Measurements from ENCODE around the gene IFI6. TPM values are rescaled to one million over a fixed set of nuclear protein-coding genes. Genes with fewer than 3 reads are reported as not detected.

IFI6 gene
- polyA plus RNA-seq, 3 donors = 69.9 to 276 (median 276) TPM

DNA sequence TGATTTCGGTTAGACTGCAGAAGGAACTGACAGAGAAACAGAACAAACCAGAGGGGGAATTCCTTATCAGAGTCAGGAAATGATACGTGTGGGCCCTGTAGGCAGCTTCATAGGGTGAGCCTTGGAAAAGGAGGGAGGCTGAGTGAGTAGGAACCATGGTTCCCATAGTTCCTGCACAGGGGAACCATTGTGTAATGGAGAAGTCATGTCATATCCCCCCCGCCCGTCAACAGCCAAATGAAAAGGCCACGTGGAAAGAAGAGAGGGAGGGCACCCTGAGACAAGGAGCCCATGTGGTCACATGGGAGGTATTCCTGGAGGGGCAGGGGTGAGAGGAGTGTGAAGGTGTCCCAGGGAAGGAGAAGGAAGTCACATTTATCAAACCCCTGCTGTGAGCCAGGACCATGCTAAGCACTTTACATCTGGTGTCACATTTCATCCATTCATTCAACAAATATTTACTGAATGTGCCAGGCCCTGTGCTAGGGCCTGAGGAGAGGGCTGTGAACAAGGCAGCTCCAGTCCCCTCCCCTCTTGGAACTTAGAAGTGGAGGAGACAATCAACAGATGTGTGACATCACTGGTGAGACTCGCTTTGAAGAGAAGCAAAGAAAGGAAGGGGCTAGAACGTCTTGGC is 21.3 kb downstream of the IFI6 start:
- H3K4me3 Mint-ChIP-seq = peak overlapping the region in 1 of 2 donors; percentile 59
- no peaks in the 10 kb centered on the region for H3K9me3 Mint-ChIP-seq
- Histone ChIP-seq H3K36me3 (replicated peaks in 1 of 2; ENCODE audit: control insufficient read depth in 1 of 2, insufficient read depth in 2 of 2, low read length in 2 of 2) (no peaks in the 10 kb centered on the region), H2AFZ (ENCODE audit: insufficient read depth, low read depth, low read length, poor library complexity, severe bottlenecking) (no peak overlapping the region), H3K9ac (ENCODE audit: insufficient read depth, low read length, poor library complexity, severe bottlenecking) (no peak overlapping the region), H4K20me1 (ENCODE audit: insufficient read depth, low read length) (no peaks in the 10 kb centered on the region), H3K27ac (ENCODE audit: low read depth in 1 of 2, low read length in 2 of 2) (peak overlapping the region; percentile 65 to 83), H3K9me3 (replicated peaks in 1 of 2; ENCODE audit: control insufficient read depth in 1 of 2, insufficient read depth in 1 of 2, low read length in 2 of 2) (no peaks in the 10 kb centered on the region), H3K27me3 (ENCODE audit: control insufficient read depth in 2 of 2, insufficient read depth in 2 of 2, low read length in 2 of 2) (no peaks in the 10 kb centered on the region), H3K4me3 (replicated peaks in 1 of 3; ENCODE audit: low read depth in 2 of 3, low read length in 3 of 3) (no peak overlapping the region), H3K4me1 (ENCODE audit: control insufficient read depth in 1 of 2, insufficient read depth in 2 of 2, low read length in 2 of 2) (peaks cover 36 to 53% of the 10 kb centered on the region in 2 donors), H3K4me2 (replicated peaks; ENCODE audit: extremely low read depth, low read length, poor library complexity, severe bottlenecking) (peak overlapping the region; percentile 20), H3K79me2 (ENCODE audit: insufficient read depth, low read length) (no peaks in the 10 kb centered on the region)
- TF ChIP-seq, protein P1, sequence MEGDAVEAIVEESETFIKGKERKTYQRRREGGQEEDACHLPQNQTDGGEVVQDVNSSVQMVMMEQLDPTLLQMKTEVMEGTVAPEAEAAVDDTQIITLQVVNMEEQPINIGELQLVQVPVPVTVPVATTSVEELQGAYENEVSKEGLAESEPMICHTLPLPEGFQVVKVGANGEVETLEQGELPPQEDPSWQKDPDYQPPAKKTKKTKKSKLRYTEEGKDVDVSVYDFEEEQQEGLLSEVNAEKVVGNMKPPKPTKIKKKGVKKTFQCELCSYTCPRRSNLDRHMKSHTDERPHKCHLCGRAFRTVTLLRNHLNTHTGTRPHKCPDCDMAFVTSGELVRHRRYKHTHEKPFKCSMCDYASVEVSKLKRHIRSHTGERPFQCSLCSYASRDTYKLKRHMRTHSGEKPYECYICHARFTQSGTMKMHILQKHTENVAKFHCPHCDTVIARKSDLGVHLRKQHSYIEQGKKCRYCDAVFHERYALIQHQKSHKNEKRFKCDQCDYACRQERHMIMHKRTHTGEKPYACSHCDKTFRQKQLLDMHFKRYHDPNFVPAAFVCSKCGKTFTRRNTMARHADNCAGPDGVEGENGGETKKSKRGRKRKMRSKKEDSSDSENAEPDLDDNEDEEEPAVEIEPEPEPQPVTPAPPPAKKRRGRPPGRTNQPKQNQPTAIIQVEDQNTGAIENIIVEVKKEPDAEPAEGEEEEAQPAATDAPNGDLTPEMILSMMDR (IDR thresholded peaks at IDR 0.05) = no peak
- H3K4me1 Mint-ChIP-seq = peaks cover 46% of the 10 kb centered on the region
- intact Hi-C loops (cut with micrococcal nuclease) = no loop called here
- H3K27ac Mint-ChIP-seq = peak overlapping the region; percentile 85 to 97 (median 91)
- WGBS (ENCODE audit: insufficient coverage) = 26% methylated on average over 4 of the region's 7 CpGs
- H3K27me3 Mint-ChIP-seq (ENCODE audit: low read depth in 3 of 3) = peaks cover 0 to 7% (median 3%) of the 10 kb centered on the region in 3 donors
- DNase-seq = peak; percentile 82 to 97 (median 85)
- peaks cover 0 to 2% of the 10 kb centered on the region in 2 donors for H3K36me3 Mint-ChIP-seq

DNA sequence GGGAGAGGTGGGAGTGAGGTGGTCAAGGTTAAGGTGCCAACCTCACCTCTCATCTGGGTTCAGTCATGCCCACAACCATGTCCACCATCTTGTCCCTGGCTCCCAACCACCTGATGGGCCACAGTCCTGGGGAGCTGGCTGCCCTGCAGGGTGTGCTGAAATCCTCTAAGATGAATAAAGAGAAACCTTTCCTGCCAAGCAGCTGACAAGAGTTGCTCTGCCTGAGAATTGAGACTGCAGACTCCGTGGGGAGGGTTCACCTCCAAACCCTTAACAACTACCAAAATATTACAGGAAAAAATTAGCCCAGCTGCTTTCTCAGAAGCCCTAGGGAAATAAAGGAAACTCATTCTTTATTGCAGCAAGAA is 21.8 kb downstream of the IFI6 start:
- H3K36me3 ChIP-seq (replicated peaks in 1 of 2; ENCODE audit: control insufficient read depth in 1 of 2, insufficient read depth in 2 of 2, low read length in 2 of 2) = no peaks in the 10 kb centered on the region
- no peaks in the 10 kb centered on the region for H3K79me2 ChIP-seq (ENCODE audit: insufficient read depth, low read length)
- H3K27ac ChIP-seq (ENCODE audit: low read depth in 1 of 2, low read length in 2 of 2) = peak overlapping the region; percentile 62 to 83
- H3K27me3 Mint-ChIP-seq (ENCODE audit: low read depth in 3 of 3) = peaks cover 0 to 5% (median 3%) of the 10 kb centered on the region in 3 donors
- intact Hi-C loops (cut with micrococcal nuclease) = no loop called here
- no peak overlapping the region for H2AFZ ChIP-seq (ENCODE audit: insufficient read depth, low read depth, low read length, poor library complexity, severe bottlenecking)
- no peaks in the 10 kb centered on the region for H3K9me3 Mint-ChIP-seq
- H3K4me3 Mint-ChIP-seq = peak overlapping the region in 1 of 2 donors; percentile 30
- H3K9me3 ChIP-seq (replicated peaks in 1 of 2; ENCODE audit: control insufficient read depth in 1 of 2, insufficient read depth in 1 of 2, low read length in 2 of 2) = no peaks in the 10 kb centered on the region
- H3K4me2 ChIP-seq (replicated peaks; ENCODE audit: extremely low read depth, low read length, poor library complexity, severe bottlenecking) = peak overlapping the region; percentile 20
- H3K27me3 ChIP-seq (ENCODE audit: control insufficient read depth in 2 of 2, insufficient read depth in 2 of 2, low read length in 2 of 2) = no peaks in the 10 kb centered on the region
- TF ChIP-seq, protein P1 (IDR thresholded peaks at IDR 0.05) = no peak
- H4K20me1 ChIP-seq (ENCODE audit: insufficient read depth, low read length) = no peaks in the 10 kb centered on the region
- peak overlapping the region; percentile 85 to 97 (median 91) for H3K27ac Mint-ChIP-seq
- no CpG with 5 or more reads among the region's 1 CpG for WGBS (ENCODE audit: insufficient coverage)
- H3K4me3 ChIP-seq (replicated peaks in 1 of 3; ENCODE audit: low read depth in 2 of 3, low read length in 3 of 3) = no peak overlapping the region
- H3K4me1 Mint-ChIP-seq = peaks cover 41% of the 10 kb centered on the region
- H3K36me3 Mint-ChIP-seq = peaks cover 0 to 2% of the 10 kb centered on the region in 2 donors
- DNase-seq = no peak
- H3K4me1 ChIP-seq (ENCODE audit: control insufficient read depth in 1 of 2, insufficient read depth in 2 of 2, low read length in 2 of 2) = peaks cover 31 to 48% of the 10 kb centered on the region in 2 donors
- H3K9ac ChIP-seq (ENCODE audit: insufficient read depth, low read length, poor library complexity, severe bottlenecking) = no peak overlapping the region

All from CD14-positive monocyte (primary cell).